Common myeloid progenitor, CD34-positive (primary cell): ENCODE results near the gene DCPS.
"Not testable (repeated sequence)": the region's sequence is repeated elsewhere in the genome, so short reads cannot be mapped to it uniquely, and the experiment has no call there.

Experiments used
- CTCF ChIA-PET: fragments of 350-600 bp; sonication (Branson Sonifier 250); formaldehyde crosslinking; loops from one replicate; lab custom pipeline; 2021; ENCODE audit warnings: antibody characterized with exemption; lab: Charles Lee
- POLR2A ChIA-PET: fragments of 350-600 bp; sonication (Branson Sonifier 250); formaldehyde crosslinking; loops from one replicate; lab custom pipeline; 2021; ENCODE audit warnings: antibody characterized with exemption; lab: Charles Lee
- DNase-seq, 3 donors: peaks; one replicate each; pipeline versions ENCODE4 v3.0.0 to v3.0.0-alpha.2; 2013
- H3K27ac ChIP-seq, 2 experiments: 1 replicate in 1 of 2; 2 replicates in 1 of 2; pipeline ENCODE4 v1.7.0; 2013; ENCODE audit warnings: inconsistent platforms in 2 of 2, low read length in 2 of 2, mild to moderate bottlenecking in 2 of 2, low read depth in 1 of 2, moderate library complexity in 1 of 2; ENCODE audit not compliant: severe bottlenecking in 2 of 2, insufficient read depth in 1 of 2, poor library complexity in 1 of 2
- H3K27me3 ChIP-seq, 5 experiments: replicated peaks in 2 of 5; 1 replicate in 3 of 5; 2 replicates in 2 of 5; pipeline versions ENCODE4 v1.6.1 to v1.7.0; 2013; ENCODE audit warnings: low read length in 4 of 5, mild to moderate bottlenecking in 2 of 5, moderate library complexity in 2 of 5, inconsistent platforms in 1 of 5; ENCODE audit not compliant: insufficient read depth in 5 of 5, control insufficient read depth in 4 of 5
- H3K36me3 ChIP-seq, 4 experiments: 1 replicate in 2 of 4; 2 replicates in 2 of 4; pipeline versions ENCODE4 v1.6.1 to v1.7.0; 2013; ENCODE audit warnings: low read length in 3 of 4, control low read depth in 1 of 4, mild to moderate bottlenecking in 1 of 4; ENCODE audit not compliant: control insufficient read depth in 4 of 4, insufficient read depth in 4 of 4
- H3K4me1 ChIP-seq, 4 experiments: 1 replicate in 3 of 4; 2 replicates in 1 of 4; pipeline versions ENCODE4 v1.6.1 to v1.7.1; 2013; ENCODE audit warnings: low read length in 3 of 4, mild to moderate bottlenecking in 3 of 4, control low read depth in 1 of 4, inconsistent platforms in 1 of 4, moderate library complexity in 1 of 4; ENCODE audit not compliant: control insufficient read depth in 4 of 4, insufficient read depth in 4 of 4; ENCODE audit errors: control extremely low read depth in 1 of 4
- H3K4me3 ChIP-seq, 7 experiments: 1 replicate in 4 of 7; 2 replicates in 3 of 7; pipeline versions ENCODE4 v1.5.1 to v1.7.0; 2013; ENCODE audit warnings: mild to moderate bottlenecking in 7 of 7, low read length in 6 of 7, moderate library complexity in 6 of 7, inconsistent platforms in 2 of 7, low read depth in 2 of 7, control low read depth in 1 of 7; ENCODE audit not compliant: insufficient read depth in 4 of 7, control insufficient read depth in 1 of 7; ENCODE audit errors: extremely low read depth in 1 of 7
- H3K9me3 ChIP-seq, 5 experiments: 1 replicate in 4 of 5; 2 replicates in 1 of 5; pipeline versions ENCODE4 v1.6.1 to v1.7.1; 2013; ENCODE audit warnings: low read length in 4 of 5, mild to moderate bottlenecking in 2 of 5, inconsistent platforms in 1 of 5, low read depth in 1 of 5, moderate library complexity in 1 of 5; ENCODE audit not compliant: control insufficient read depth in 4 of 5, insufficient read depth in 2 of 5; ENCODE audit errors: control extremely low read depth in 1 of 5
- WGBS: methylation state at CpG from one replicate; pipeline ENCODE4 v1.1.5; 2013; ENCODE audit not compliant: insufficient coverage; 5-methylcytosine and 5-hydroxymethylcytosine counted together

DCPS gene

DNA sequence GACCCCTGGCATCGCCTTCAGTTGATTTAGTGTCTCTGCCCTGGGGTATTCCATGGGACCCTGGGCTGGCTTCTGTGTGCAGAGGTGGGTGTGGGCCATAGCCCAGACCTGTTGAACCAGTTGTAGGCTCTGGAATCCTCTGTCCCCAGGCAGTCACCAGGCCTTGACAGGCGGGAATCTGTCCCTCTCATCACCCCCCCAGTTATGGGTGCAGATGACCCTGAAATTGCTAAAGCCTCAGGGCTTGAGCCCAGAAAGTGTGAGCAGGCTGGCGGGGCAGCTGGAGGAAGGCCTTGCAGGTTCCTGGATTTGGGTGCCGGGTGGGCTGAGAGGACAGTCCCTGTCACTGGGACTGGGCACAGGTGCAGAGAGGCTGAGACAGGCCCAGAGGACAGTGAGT, 78.8 kb downstream of the DCPS start:
- Histone ChIP-seq H3K36me3 (peaks cover 0 to 12% (median 0%) of the 10 kb centered on the region in 4 experiments), H3K4me1 (peaks cover 7 to 56% (median 38%) of the 10 kb centered on the region in 4 experiments)
- H3K27me3 ChIP-seq, H3K9me3 ChIP-seq, H3K27ac ChIP-seq, DNase-seq, POLR2A ChIA-PET, H3K4me3 ChIP-seq: not testable (repeated sequence)
- CTCF ChIA-PET: interaction anchor here (1.5 kb wide), 1 partner anchor 14 kb away, joined by 4 read pairs; no protein-coding TSS in a partner anchor
- WGBS: no CpG with 5 or more reads among the region's 4 CpGs

DNA sequence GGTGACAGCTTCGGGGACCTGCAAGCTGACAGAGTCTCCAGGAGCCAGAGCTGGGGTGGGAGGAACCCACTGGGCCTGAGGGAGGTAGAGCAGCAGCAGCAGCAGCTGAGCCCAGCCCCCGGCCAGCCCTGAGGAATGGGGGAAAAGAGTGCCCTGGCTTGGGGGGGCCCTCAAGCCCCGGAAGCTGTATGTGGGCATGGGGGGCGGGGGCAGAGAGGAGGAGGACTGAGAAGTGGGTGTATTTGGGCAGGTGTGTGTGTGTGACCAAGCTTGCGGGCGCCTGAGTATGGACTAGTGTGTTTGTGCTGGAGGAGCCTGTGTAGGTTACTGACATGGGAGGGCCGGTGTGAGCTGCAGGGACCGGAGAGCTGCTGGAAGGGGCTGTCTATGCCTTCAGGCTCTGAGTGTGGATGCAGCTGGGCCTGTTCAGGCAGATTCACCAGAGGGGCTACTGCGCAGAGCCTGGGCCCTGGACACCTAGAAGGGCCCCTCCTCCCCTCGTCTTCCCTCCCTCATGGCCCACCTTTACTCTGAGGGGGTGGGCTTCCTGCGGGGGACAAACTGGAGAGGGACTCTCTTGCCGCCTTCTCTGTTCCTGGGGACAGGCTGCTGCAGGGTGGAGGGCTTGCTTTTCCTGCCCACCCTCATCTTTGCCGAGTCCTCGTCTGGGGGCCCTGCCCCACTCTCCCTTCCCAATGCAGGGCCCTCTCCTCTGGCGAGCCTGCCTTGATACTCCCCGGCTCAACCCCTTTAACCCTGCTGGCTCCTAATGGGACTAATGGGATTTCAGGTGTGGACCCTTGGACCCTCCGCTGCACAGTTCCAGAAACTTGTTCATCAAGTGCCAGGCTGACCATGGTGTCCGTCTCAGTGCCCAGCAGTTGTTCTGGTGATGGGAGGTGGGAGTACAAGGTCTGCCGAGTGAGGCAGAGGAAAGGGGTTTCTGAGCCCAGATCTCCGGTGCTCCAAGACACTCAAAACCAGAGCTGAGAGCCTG, 79.8 kb downstream of the DCPS start:
- H3K4me3 ChIP-seq: no peak overlapping the region
- no peaks in the 10 kb centered on the region for H3K9me3 ChIP-seq
- H3K27me3 ChIP-seq: no peaks in the 10 kb centered on the region
- H3K36me3 ChIP-seq: peaks cover 0 to 12% (median 0%) of the 10 kb centered on the region in 4 experiments
- ChIA-PET POLR2A (no interaction called here), CTCF (interaction anchor here (1.5 kb wide), 1 partner anchor 15 kb away, joined by 4 read pairs; no protein-coding TSS in a partner anchor)
- H3K4me1 ChIP-seq: peaks cover 15 to 65% (median 47%) of the 10 kb centered on the region in 4 experiments
- no peak for DNase-seq
- WGBS: 81% methylated on average over 19 of the region's 20 CpGs
- no peak overlapping the region for H3K27ac ChIP-seq

DNA sequence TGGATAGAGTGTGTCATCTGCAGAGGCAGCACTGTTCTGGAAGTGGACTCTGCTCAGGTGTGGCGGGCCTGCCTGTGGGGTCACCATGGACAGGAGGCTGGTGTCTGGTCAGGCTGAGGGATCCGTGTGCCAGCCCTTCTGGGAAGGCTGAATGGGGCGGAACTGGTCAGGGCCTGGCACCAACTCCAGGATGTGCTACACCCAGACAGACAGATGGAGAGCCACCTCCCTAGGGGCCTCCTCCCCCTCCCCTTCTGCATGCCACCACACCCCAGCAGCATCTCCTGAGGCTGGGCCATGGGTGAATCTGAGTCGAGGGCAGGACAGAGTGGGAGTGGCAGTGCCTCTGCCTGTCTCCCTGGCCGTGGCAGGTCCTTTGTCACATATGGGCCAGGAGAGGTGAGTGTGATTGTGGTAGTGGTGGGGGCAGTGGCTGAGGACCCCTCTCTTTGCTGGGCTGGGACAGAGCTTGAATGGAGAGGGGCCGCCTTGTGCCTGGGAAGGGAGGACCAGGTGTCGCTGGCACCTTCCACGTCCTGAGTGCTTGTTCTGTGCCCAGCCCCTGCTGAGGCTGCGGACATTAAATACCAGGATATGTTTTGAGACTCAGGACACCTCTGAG, 80.7 kb downstream of the DCPS start:
- CTCF ChIA-PET: interaction anchor here (1.2 kb wide), 1 partner anchor 30 kb away, joined by 4 read pairs; no protein-coding TSS in a partner anchor
- WGBS: 100% methylated on average over 4 of the region's 9 CpGs
- POLR2A ChIA-PET: no interaction called here
- peaks cover 0 to 8% (median 0%) of the 10 kb centered on the region in 4 experiments for H3K36me3 ChIP-seq
- H3K27ac ChIP-seq: no peak overlapping the region
- peaks cover 15 to 74% (median 53%) of the 10 kb centered on the region in 4 experiments for H3K4me1 ChIP-seq
- H3K9me3 ChIP-seq: no peaks in the 10 kb centered on the region
- DNase-seq: no peak
- H3K27me3 ChIP-seq: no peaks in the 10 kb centered on the region
- no peak overlapping the region for H3K4me3 ChIP-seq

DNA sequence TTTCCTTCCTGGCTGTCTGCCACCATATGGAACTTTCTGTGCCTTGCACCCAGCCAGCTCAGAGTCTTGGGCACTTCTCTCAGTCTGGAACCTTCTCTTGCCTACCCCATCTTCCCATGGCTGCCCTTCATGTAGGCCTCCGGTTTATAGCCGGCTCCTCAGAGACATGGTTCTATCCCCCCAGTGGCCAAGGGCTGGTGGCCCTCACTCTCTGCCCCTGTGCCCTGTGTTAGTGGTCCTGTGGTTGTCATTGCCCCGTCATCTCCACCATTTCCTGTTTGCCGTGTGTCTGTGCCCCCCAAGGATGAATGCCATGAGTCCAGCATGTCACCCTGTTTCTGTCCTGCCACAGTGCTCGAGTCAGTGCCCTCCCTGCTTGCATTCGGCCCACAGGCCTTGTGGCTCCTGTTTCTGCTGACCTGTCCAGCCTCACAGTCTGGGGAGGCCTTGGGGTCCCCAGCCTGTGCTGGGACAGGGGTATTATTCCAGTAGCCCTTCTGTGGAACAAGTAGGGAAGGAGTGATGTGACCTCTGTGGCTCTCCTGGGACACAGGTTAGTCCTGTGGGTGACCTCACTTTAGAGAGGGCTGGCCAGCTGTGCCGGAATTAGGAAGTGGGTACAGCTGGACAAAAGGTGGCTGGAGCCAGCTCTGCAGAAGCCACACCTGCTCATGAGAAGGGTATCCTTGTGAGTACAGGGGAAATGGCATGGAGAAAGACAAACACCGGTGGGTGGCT, 82.3 kb downstream of the DCPS start:
- POLR2A ChIA-PET: interaction anchor here (0.6 to 1.1 kb wide), 2 partner anchors 34 to 42 kb away, joined by 5 to 6 read pairs; no protein-coding TSS in a partner anchor
- no peaks in the 10 kb centered on the region for H3K9me3 ChIP-seq
- no peak overlapping the region for H3K27ac ChIP-seq
- DNase-seq: peak in 1 of 3 donors; percentile 36
- no peaks in the 10 kb centered on the region for H3K36me3 ChIP-seq
- H3K4me3 ChIP-seq: peak overlapping the region in 2 of 7 experiments; percentile 13 to 43
- CTCF ChIA-PET: interaction anchor here (0.6 to 1.8 kb wide), 4 partner anchors 9 to 73 kb away, joined by 3 to 5 read pairs (median 4); no protein-coding TSS in a partner anchor
- H3K4me1 ChIP-seq: peaks cover 19 to 78% (median 62%) of the 10 kb centered on the region in 4 experiments
- 63% methylated on average over 6 of the region's 8 CpGs for WGBS
- H3K27me3 ChIP-seq: no peaks in the 10 kb centered on the region

DNA sequence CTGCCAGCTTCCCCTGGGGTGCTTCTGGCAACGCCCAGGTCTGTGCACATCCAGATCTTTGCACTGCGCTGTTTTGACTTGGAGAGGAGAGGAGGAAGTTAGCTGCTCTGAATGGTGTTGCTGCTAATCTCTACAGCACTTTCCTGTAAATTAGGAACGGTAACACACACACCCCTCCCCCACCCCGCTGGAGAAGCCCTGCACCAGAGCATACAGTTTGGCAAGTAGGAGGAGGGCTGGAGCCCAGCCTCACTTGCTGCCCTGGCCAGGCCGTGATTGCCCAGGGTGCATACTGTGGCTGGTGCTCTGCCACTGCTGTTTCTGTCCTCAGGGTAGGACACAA, 82.8 kb downstream of the DCPS start:
- Histone ChIP-seq H3K4me1 (peaks cover 19 to 82% (median 66%) of the 10 kb centered on the region in 4 experiments), H3K4me3 (peak overlapping the region in 4 of 7 experiments; percentile 26 to 43 (median 36))
- CTCF ChIA-PET: interaction anchor here (0.6 to 1.8 kb wide), 3 partner anchors 10 to 76 kb away, joined by 3 to 5 read pairs (median 3); no protein-coding TSS in a partner anchor
- not testable (repeated sequence) for H3K36me3 ChIP-seq, H3K9me3 ChIP-seq, H3K27me3 ChIP-seq, H3K27ac ChIP-seq
- no CpG with 5 or more reads among the region's 5 CpGs for WGBS
- POLR2A ChIA-PET: interaction anchor here (1.1 kb wide), 1 partner anchor 33 kb away, joined by 6 read pairs; no protein-coding TSS in a partner anchor
- peak in 2 of 3 donors; percentile 73 to 82 for DNase-seq

DNA sequence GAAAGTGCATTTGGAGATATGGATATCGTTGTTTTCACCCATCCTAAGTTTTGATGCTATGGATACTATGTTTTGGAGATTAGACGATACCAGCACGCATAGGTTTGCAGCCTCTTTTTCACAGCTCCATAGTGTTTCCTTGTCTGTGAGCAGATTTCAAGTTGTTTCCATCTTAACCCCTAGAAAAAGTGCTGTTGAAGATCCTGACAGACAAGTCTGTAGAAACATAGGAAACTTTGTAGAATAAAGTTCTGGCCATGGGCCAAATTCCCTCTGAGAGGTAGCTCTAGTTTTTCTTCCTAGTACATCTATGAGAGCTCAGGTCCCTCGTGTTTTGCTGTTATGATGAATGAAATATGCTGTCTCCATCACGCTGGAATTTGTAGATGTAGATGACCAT, 84.0 kb downstream of the DCPS start:
- WGBS: 100% methylated on average over 1 of the region's 5 CpGs
- CTCF ChIA-PET: interaction anchor here (0.9 to 1.9 kb wide), 4 partner anchors 28 to 77 kb away, joined by 3 to 10 read pairs (median 4); no protein-coding TSS in a partner anchor

More for the DNA sequence above, 84.0 kb downstream of the DCPS start:
- no peak for DNase-seq
- Histone ChIP-seq H3K4me1 (peaks cover 28 to 90% (median 77%) of the 10 kb centered on the region in 4 experiments), H3K36me3 (no peaks in the 10 kb centered on the region), H3K9me3 (no peaks in the 10 kb centered on the region), H3K27ac (peak overlapping the region; percentile 14 to 48), H3K4me3 (no peak overlapping the region), H3K27me3 (no peaks in the 10 kb centered on the region)
- POLR2A ChIA-PET: interaction anchor here (0.7 kb wide), 1 partner anchor 171 kb away, joined by 4 read pairs; no protein-coding TSS in a partner anchor
